Lung (tissue), 12 donors: ENCODE measurements around the gene PHYH. TPM values are rescaled to one million over a fixed set of nuclear protein-coding genes. Genes with fewer than 3 reads are reported as not detected.

Experiments used
- ATAC-seq: fragments of 200-7000 bp; cut with Tn5 transposase; one replicate; pipeline ENCODE4 v1.9.1; 2020; ENCODE audit warnings: moderate number of reproducible peaks; ENCODE audit not compliant: insufficient read depth, low FRiP score
- DNase-seq, 3 donors: peaks; one replicate each; pipeline ENCODE4 v3.0.0-alpha.2; 2013 to 2017
- H3K27ac ChIP-seq, 2 donors: one replicate each; pipeline ENCODE4 v1.5.1; 2013; ENCODE audit warnings: mild to moderate bottlenecking in 2 of 2, moderate library complexity in 2 of 2, control low read depth in 1 of 2, inconsistent platforms in 1 of 2, low read depth in 1 of 2, low read length in 1 of 2
- H3K27me3 ChIP-seq, 3 donors: one replicate each; pipeline ENCODE4 v1.5.1; 2013; ENCODE audit warnings: low read length in 2 of 3; ENCODE audit not compliant: control insufficient read depth in 3 of 3, insufficient read depth in 3 of 3
- H3K36me3 ChIP-seq, 4 donors: one replicate each; pipeline ENCODE4 v1.5.1; 2013; ENCODE audit warnings: low read length in 4 of 4, mild to moderate bottlenecking in 1 of 4, moderate library complexity in 1 of 4; ENCODE audit not compliant: control insufficient read depth in 4 of 4, insufficient read depth in 4 of 4
- H3K4me1 ChIP-seq, 5 donors: one replicate each; pipeline ENCODE4 v1.5.1; 2013; ENCODE audit warnings: low read length in 5 of 5, mild to moderate bottlenecking in 2 of 5, moderate library complexity in 1 of 5; ENCODE audit not compliant: control insufficient read depth in 5 of 5, insufficient read depth in 5 of 5
- H3K4me3 ChIP-seq: one replicate; pipeline ENCODE4 v1.5.1; 2013; ENCODE audit warnings: mild to moderate bottlenecking, control low read depth, moderate library complexity
- H3K9ac ChIP-seq, 2 donors: one replicate each; pipeline ENCODE4 v1.5.1; 2013; ENCODE audit warnings: low read length in 2 of 2, control low read depth in 1 of 2; ENCODE audit not compliant: insufficient read depth in 1 of 2
- H3K9me3 ChIP-seq, 4 donors: one replicate each; pipeline ENCODE4 v1.5.1; 2013; ENCODE audit warnings: low read length in 3 of 4, mild to moderate bottlenecking in 1 of 4, moderate library complexity in 1 of 4; ENCODE audit not compliant: control insufficient read depth in 4 of 4, insufficient read depth in 3 of 4
- WGBS, 2 donors: extraction: QIAGEN DNeasy Blood & Tissue Kit; methylation state at CpG; one replicate each; pipeline ENCODE4 v1.1.7; 2013; 5-methylcytosine and 5-hydroxymethylcytosine counted together
- polyA plus RNA-seq, 2 donors: library from polyadenylated mRNA; stranded (reverse); fragments of 200-250 nt; gene quantifications; one replicate each; pipeline ENCODE4 v1.2.1, GENCODE V29; 2013
- total RNA-seq, 2 donors: library from RNA; depleted of rRNA in 1 of 2; stranded (reverse); fragments of >200 nt in 1 of 2; gene quantifications; one replicate each; pipeline ENCODE4 v1.2.1, GENCODE V29; 2014 to 2021
- TF ChIP-seq, protein P1 (sequence below): IDR thresholded peaks from 2 replicates; pipeline ENCODE4 v1.5.1; 2012; ENCODE audit warnings: mild to moderate bottlenecking; ENCODE audit errors: control extremely low read depth, extremely low read depth
- donor health status: control.
- donor health status: control.
- donor health status: Bipolar disorder and iron deficiency.
- donor health status: healthy.
- donor health status: DM: yes; HTN: yes; CAD: no.

The PHYH gene
- total and polyA plus RNA-seq, 4 donors = 14.8 to 28.9 (median 22.8) TPM

DNA sequence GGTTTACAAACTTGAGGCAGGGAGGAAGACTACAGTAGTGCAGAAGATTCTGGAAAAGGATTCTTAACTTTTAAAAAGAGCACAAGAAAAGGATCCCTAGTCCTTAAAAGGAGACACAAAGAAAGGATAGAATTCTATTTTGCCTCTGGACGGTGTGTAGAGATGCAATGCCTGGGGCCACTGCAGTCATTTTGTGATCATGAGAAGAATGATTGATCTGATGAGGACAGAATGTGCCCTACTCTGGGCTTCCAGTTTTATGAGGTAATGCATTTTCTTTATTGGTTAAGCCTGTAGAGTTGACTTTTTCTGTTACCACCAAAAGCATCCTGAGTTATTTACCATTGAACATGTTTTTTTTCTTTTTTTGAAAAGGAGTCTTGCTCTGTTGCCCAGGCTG is 37.4 kb downstream of the PHYH start:
- WGBS, 2 donors = 94 to 96% methylated on average over 1 of the region's 1 CpG
- Histone ChIP-seq H3K27ac (no peak overlapping the region), H3K27me3 (no peaks in the 10 kb centered on the region), H3K4me1 (no peaks in the 10 kb centered on the region), H3K9me3 (peaks cover 0 to 3% (median 0%) of the 10 kb centered on the region in 4 donors), H3K36me3 (no peaks in the 10 kb centered on the region), H3K9ac (no peak overlapping the region), H3K4me3 (no peak overlapping the region)
- TF ChIP-seq, protein P1, sequence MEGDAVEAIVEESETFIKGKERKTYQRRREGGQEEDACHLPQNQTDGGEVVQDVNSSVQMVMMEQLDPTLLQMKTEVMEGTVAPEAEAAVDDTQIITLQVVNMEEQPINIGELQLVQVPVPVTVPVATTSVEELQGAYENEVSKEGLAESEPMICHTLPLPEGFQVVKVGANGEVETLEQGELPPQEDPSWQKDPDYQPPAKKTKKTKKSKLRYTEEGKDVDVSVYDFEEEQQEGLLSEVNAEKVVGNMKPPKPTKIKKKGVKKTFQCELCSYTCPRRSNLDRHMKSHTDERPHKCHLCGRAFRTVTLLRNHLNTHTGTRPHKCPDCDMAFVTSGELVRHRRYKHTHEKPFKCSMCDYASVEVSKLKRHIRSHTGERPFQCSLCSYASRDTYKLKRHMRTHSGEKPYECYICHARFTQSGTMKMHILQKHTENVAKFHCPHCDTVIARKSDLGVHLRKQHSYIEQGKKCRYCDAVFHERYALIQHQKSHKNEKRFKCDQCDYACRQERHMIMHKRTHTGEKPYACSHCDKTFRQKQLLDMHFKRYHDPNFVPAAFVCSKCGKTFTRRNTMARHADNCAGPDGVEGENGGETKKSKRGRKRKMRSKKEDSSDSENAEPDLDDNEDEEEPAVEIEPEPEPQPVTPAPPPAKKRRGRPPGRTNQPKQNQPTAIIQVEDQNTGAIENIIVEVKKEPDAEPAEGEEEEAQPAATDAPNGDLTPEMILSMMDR = no peak
- DNase-seq (no peak), ATAC-seq (no peak)

DNA sequence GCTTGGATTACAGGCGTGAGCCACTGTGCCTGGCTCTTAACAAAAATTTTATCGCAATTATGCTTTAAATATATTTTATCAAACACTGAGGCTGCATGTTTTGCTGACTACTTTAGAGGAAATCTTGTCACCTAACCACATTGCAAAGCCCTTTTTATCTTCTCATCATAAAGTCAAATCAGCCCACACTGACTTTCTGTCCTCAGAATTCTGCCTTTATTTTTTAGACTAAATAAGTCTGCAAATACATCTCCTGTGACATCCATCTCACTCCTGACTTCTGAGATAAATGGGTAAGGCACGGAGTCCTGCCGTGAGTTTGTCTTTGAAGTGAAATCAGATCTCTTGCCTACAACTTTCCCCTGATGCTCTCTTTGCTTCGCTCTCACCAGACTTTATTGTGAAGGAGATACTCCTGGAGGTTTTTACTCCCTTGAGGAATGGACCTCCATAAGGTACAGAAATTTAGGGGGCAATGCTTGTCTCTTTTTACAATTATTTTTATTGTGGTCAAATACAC is 42.2 kb downstream of the PHYH start:
- H3K36me3 ChIP-seq = no peaks in the 10 kb centered on the region
- TF ChIP-seq, protein P1 = no peak
- no peak overlapping the region for H3K4me3 ChIP-seq
- no peaks in the 10 kb centered on the region for H3K9me3 ChIP-seq
- H3K27ac ChIP-seq = no peak overlapping the region
- H3K9ac ChIP-seq = no peak overlapping the region
- 79 to 81% methylated on average over 5 of the region's 5 CpGs for WGBS, 2 donors
- no peak for ATAC-seq
- H3K4me1 ChIP-seq = no peaks in the 10 kb centered on the region
- no peak for DNase-seq
- no peaks in the 10 kb centered on the region for H3K27me3 ChIP-seq

DNA sequence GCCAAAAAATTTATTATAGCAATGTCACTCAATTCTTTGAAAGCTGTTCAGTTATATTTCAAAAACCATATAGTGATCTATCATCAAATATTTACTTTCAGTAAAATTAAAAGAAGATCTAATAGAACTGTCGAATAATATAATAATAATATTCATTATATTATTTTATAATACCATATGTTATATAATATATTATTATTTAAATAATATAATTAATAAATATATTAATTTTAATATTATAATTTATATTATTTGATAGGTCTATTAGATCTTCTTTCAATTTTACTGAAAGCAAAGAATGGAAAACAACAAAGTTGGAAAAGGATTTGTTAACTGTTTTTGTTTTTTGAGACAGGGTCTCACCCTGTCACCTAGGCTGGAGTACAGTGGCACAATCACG is 43.2 kb downstream of the PHYH start:
- no peak for DNase-seq
- TF ChIP-seq, protein P1 = no peak
- H3K4me3 ChIP-seq = no peak overlapping the region

DNA sequence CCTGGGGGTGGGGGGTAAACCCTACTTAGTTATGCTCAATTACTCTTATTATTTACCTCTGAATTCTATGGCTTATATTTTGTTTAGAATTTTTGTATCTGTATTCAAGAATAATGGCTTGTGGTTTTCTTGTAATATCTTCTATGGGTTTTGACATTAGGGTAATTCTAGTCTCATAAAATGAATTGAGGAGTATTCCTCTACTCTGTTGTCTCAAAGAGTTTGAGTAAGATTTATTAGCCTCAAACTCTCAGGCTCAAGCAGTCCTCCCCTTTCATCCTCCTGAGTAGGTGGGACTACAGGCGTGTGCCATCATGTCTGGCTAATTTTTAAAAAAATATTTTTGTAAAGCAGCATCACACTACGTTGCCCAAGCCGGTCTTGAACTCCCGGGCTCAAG is 46.1 kb downstream of the PHYH start:
- TF ChIP-seq, protein P1 = no peak
- 90 to 95% methylated on average over 4 of the region's 4 CpGs for WGBS, 2 donors

More for the DNA sequence above, 43.2 kb downstream of the PHYH start:
- Histone ChIP-seq H3K9ac (no peak overlapping the region), H3K27me3 (no peaks in the 10 kb centered on the region), H3K4me1 (no peaks in the 10 kb centered on the region), H3K9me3 (no peaks in the 10 kb centered on the region), H3K36me3 (no peaks in the 10 kb centered on the region), H3K27ac (no peak overlapping the region)
- 82 to 90% methylated on average over 2 of the region's 2 CpGs for WGBS, 2 donors
- no peak for ATAC-seq

More for the DNA sequence above, 46.1 kb downstream of the PHYH start:
- DNase-seq (no peak), ATAC-seq (no peak)
- no peaks in the 10 kb centered on the region for H3K27me3 ChIP-seq
- no peaks in the 10 kb centered on the region for H3K36me3 ChIP-seq
- no peak overlapping the region for H3K4me3 ChIP-seq
- no peaks in the 10 kb centered on the region for H3K9me3 ChIP-seq
- H3K27ac ChIP-seq = no peak overlapping the region
- H3K9ac ChIP-seq = no peak overlapping the region
- no peaks in the 10 kb centered on the region for H3K4me1 ChIP-seq
